GM19239 (cell line): Measurements from ENCODE around the gene ZNF324.
A peak's percentile ranks its signal among the peaks of the same experiment; 100 is the strongest.
"Not testable (repeated sequence)": the region's sequence is repeated elsewhere in the genome, so short reads cannot be mapped to it uniquely, and the experiment has no call there.

Experiments
- DNase-seq: peaks from one replicate; pipeline ENCODE4 v3.0.0; 2011; ENCODE audit warnings: low spot score; ENCODE audit not compliant: insufficient read length
- FAIRE-seq: peaks from 2 replicates; lab custom pipeline; 2011; peaks lifted over from hg19 to GRCh38; lab: Jason Lieb, UNC

ZNF324 gene

DNA sequence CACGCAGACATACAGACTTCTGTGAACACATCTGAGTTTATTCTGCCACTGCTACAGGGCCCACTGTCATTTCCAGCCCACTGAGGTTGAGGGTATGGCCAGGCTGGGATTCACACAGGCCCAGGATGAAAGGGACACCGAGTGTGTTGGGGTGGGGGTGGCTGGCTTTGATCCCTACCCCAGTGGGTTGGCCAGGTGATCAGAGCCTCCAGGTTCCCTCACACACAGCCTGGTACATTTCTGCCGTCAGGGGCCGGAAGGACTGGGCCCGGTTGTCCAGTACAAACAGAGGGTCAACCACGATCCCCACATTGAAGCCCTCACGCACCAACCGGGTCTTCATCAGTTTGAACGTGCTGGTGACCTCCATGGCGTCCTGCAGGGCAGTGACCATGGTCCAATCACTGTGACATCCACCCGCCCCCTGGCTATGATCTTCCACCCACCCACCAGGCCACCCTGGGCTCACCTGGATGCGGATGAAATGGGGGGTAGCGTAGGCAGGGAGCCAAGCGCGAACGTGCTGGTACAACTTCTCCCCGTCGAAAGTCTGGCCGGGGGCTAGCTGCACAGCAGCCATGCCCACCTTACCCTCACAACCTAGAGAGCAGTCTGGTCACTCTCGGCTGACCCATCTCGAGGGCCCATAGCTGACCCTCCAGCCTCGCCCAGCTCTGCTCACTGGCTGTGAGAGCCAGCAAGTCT is 31.6 kb downstream of the ZNF324 start:
- FAIRE-seq: no peak
- no peak for DNase-seq

DNA sequence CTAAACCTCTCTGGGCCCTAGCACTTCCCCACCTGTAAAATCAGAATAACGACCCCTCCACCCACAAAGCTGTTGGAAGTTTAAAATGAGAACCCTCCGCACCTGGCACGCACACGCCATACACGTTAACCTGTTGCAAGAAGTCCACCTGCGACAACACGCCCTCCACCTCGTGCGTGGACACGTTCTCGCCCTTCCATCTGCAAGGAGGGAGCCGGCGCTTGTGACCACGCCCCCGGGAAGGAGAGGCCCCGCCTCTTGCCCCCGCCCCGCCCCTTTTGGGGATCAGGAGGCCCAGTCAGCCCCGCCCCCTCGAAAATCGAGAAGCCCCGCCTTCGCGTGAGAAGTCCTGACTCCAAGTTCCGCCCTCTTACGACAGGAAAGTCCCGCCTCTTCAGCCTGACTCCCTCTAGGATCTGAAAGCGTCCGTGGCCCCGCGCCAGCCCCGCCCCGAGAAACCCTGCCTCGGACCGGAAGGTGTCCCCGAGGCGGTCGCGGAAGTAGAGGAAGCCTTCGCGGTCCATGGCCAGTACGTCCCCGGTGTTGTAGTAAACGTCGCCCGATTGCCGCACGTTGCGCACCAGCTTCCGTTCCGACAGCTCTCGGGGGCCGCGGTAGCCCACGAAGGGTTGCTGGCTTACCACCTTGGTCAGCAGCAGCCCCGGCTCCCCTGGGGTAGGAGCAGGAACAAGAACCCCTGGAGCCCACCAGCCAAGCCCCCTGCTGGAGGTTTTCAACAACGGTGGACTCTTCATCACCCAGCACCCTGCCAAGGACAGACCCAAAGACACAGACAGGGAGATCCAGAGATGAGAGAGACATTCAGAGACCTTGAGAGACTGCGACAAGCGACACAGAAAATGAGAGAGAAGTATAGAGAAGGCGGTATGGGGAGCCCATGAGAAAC is 32.4 kb downstream of the ZNF324 start:
- FAIRE-seq (peak; percentile 95), DNase-seq (peak; percentile 94)

DNA sequence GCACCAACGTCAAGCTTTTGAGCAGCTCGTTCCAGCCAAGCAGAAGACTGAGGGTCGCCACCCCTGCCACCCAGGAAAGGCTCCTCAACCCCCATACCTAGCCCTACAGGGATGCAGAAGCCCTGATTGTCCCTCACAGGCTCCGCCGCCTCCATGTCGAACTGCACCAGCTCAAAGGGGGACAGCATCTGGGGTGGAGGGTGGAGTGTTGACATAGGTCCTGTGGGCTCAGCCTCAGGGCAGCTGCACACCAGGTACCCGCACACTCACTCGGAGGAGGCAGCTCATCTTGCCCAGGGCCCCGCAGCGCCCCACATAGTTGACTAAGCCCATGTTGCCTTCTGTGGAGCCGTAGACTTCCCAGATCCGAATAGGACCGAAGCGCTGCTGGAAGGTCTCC is 33.4 kb downstream of the ZNF324 start:
- DNase-seq (no peak), FAIRE-seq (no peak)

DNA sequence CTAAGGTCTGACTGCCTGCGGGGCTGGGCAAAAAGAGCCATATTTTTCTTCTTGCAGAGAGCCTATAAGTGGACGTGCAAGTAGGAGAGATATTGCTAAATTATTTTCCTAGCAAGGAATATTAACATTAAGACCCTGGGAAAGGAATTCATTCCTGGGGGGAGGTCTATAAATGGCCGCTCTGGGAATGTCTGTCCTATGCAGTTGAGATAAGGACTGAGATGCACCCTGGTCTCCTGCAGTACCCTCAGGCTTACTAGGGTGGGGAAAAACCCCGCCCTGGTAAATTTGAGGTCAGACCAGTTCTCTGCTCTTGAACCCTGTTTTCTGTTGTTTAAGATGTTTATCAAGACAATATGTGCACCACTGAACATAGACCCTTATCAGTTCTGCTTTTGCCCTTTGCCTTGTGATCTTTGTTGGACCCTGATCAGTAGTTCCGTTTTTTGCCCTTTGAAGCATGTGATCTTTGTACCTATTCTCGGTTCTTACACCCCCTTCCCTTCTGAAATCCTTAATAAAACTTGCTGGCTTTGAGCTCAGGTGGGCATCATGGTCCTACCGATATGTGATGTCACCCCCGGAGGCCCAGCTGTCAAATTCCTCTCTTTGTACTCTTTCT is 40.8 kb downstream of the ZNF324 start:
- not testable (repeated sequence) for DNase-seq, FAIRE-seq

DNA sequence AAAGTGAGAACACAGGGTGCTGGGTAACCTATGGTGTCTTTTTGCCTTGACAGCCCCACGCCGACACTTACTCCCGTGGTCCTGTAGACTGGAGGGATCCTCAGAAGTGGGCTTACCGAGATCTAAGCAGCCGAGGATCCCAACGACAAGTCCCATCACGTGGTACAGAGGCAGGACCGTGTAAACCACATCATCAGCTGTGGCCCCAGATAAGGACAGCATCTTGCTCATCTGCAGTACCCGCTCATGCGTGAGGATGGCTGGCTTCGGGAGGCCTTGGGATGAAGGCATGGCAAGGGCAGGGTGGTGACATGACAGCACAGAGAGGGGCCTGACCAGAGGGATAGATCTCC is 42.8 kb downstream of the ZNF324 start:
- DNase-seq: no peak

DNA sequence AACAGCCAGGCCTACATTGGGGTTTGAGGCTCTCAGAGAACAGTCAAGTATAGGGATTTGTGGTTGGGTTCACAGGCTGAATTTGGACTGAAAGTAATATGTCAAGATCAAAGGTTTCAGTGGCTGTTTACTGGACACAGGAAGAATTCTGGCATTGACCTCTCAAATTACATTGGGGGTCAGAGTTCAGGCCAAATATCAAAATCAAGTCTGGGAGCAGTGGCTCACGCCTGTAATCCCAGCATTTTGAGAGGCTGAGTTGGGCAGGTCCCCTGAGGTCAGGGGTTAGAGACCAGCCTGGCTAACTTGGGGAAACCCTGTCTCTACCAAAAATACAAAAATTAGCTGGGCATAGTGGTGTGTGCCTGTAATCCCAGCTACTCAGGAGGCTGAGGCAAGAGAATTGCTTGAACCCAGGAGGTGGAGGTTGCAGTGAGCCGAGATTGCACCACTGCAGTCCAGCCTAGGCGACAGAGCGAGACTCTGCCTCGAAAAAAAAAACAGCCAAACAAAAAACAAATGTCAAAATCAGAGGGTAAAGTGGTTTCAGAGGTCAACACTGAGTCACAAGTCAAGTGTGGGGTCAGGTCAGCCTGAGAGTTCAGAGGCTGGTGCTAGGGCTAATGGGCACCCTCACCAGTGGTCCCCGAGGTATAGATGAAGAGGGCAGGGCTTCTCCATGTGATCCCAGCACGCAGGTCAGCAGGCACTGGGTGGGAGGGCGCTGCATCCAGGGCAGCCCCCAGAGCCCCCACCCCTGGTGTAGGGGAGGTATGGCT is 43.4 kb downstream of the ZNF324 start:
- no peak for DNase-seq
- no peak for FAIRE-seq

More for the DNA sequence above, 42.8 kb downstream of the ZNF324 start:
- no peak for FAIRE-seq

DNA sequence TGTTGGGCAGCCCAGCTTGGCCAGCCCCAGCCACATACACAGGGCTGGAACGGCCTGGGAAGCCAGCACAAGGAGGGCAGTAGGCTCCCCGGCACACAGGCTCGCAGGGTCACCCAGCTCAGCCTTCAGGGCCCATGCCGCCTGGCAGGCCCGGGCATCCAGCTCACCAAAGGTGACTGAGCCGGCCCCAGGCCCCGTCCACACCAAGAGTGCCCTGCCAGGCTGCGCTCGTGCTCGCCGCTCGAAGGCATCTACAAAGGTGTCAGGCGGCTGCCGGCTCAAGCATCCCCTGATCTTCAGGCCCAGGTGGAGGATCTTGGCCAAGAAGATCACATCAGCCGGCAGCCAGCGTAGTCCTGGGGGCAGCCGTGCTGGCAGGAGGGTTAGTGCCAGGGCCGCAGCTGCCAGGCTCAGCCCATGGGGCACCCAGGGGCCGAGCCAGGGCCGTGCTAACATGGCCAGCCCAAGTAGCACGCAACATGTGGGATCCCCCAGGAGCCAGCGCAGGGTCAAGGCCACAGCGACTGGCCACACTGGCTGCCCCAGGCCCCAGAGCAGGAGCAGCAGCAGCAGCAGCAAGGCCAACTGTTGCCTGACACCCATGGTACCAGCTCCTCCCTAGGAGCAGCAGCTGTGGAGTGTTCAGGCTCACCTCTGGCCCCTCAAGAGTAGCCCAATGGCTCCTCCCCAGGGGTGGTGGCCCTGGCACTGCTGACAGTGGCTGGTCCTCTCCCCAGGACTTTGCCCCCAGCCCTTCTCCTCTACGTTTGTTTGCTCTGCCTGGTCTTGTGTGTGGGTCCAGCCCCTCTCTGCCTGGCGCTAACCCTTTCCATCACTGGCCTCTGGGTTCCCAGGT is 44.7 kb downstream of the ZNF324 start, which contains the start of gene SLC27A5:
Gene SLC27A5, minus strand, starts transcription at position 640 of the 856 bp plus-strand sequence. Its CDS starts 37 bp downstream, at position 603.
- no peak for DNase-seq
- FAIRE-seq: no peak

DNA sequence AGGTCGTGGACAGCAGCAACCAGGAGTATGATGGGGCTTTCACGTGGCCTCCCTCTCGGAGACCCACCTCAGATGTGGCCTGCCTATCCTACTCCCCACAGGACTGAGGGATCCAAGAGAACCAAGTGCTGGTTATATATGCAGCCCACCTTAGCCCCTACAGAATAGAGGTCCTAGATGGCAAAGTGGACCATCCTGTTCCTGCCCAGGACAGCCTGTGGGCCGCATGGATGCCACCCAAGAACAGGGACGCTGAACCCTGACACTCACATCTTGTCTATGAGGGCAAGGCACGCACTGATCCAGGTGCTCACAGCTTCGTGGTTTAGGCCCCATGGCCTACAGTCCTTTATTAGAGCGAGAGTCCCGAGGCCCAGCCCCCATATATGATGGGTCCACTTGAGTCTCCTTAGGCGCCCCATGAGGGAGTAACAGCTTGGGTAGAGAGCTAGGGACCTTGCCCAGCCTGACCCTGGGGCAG is 46.4 kb downstream of the ZNF324 start:
- DNase-seq: no peak
- no peak for FAIRE-seq

DNA sequence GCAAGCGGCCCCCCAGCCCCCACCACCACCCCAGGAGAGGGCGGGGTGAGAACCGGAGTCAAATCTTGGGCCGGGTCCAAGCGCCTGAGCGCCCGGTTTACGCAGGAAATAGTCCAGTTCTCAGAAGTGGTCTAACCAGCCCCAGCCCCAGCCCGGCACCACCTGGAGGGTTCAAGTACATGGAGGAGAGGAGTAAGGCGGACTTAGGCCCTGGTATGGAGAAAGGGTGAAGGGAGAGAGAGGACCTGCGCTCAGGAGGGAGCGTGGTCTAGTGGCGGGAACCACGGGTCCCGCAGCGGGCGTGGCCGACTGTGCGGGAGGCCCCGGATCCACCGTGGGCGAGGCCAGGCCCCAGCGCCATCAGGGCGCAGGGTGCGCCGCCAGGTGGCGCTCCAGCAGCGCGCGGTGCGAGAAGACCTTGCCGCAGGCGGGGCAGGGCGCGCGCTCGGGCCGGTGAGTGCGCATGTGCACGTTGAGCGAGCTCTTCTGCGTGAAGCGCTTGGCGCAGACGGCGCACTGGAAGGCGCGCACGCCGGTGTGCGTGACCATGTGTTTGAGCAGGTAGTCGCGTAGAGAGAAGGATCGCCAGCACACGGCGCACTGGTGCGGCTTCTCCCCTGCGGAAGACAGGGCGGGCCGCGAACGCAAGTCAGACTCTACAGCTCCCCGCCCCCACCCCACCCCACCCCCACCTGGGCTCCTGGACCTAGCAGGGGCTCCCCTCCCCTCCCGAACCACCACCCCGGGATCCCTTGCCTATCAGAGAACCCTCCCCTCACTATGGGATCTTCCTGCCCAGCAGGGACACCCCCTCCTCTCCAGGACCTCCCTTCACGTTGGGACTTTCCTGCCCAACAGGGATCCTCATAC is 47.0 kb downstream of the ZNF324 start:
- peak; percentile 97 for FAIRE-seq

DNA sequence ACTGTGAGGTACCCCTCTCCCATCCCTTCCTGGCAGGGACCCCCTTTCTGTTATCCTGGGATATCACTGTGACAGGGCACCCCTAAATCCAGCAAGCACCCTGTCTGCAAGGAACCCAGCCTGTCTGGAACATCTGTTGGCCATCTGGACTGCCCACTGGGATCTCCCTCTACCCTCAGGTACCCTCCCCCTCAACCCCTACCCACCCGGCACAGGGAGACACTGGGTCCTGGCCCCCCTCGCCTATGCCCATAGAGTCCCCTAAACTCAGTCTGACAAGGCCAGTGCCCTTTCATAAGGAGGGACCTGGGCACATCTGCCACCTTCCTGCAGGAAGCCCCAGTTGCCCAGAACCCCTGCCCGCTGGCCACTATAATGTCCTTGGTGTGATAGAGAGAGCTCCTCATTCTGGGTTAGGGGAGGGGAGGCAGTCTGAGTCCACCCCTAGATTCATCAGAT is 47.7 kb downstream of the ZNF324 start:
- DNase-seq: no peak
- peak; percentile 11 for FAIRE-seq

More for the DNA sequence above, 47.0 kb downstream of the ZNF324 start:
- peak; percentile 96 for DNase-seq

DNA sequence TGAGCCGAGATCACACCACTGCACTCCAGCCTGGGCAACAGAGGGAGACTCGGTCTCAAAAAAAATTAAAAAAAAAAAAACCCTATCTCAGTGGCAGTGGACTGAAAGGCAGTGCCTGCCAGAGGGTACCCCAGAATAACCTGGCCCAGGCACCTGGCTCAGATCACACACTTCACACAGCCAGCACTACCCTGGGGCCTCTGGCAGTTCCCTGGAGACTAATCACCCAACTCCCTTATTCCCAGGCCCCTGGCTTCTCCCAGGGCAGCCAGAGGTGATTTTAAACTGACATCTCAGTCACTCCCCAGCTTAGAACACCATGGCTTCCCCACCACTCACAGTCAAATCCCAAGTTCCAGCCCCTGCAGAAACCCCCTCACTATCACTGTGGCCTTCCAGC is 48.4 kb downstream of the ZNF324 start:
- FAIRE-seq: no peak
- no peak for DNase-seq

DNA sequence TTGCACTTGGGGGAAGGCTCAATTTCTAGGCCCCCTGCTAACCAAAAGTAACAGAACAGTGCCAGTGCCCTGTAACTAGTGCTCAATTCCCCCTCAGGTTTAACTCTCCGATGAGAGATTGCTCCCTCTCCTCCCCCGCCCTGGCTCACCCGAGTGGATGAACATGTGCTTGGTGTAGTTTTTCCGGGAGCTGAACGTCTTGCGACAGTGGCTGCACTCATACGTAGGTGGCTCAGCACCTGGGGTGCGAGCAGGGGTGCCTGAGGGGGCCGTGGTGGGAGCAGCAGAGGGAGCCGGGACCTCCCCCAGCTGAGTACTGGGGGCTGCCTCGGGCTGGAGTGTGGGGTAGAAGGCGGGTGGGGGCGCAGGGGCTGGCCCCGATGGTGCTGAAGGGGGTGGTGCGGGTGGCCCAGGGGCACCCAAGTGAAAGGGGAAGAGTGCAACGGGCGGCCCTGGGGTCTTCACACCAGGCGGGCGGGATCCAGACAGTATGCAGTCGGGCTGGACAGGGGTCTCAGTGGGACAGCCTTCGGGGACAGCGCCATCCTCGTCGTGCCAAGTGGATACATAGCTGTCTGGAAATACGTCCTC is 49.5 kb downstream of the ZNF324 start:
- FAIRE-seq (no peak), DNase-seq (no peak)

DNA sequence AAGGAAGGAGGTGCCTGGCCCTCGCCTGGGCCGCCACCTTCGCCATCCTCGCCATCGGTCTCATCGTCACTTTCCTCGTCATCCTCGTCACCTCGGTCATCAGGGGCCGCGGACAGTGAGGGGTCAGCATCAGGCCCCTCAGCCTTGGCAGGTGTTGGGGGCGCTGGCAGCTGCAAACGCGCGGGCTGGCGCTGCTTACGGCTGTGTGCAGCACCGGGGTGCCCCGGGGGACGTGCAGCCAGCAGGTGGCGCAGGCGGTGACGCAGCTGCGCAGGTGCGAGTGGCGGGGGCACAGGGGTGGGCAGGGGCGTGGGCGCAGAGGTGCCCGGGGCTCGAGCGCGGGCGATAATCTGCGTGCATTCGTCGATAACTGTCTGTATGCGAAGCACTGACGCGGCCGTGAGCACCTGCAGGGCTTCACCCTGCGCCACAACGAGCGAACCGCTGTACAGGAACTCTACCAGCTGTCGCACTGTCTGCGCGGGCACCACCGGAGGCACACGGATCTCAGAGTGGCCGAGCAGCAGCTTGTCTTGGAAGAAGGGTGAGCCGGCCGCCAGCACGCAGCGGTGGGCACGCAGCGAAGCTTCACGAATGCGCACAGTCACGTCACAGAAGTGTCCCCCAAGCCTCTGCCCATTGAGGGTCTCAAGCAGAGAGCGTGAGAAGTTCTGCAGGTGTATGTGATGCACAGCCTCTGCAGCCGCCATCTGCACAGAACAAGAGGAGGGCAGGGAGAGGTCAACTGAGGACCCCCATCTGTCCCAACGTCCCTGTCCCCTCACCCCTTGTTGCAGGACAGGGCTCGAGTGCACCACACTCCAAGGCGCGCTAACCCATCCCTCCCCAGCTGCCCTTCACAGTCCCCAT is 50.3 kb downstream of the ZNF324 start:
- DNase-seq: no peak
- no peak for FAIRE-seq

DNA sequence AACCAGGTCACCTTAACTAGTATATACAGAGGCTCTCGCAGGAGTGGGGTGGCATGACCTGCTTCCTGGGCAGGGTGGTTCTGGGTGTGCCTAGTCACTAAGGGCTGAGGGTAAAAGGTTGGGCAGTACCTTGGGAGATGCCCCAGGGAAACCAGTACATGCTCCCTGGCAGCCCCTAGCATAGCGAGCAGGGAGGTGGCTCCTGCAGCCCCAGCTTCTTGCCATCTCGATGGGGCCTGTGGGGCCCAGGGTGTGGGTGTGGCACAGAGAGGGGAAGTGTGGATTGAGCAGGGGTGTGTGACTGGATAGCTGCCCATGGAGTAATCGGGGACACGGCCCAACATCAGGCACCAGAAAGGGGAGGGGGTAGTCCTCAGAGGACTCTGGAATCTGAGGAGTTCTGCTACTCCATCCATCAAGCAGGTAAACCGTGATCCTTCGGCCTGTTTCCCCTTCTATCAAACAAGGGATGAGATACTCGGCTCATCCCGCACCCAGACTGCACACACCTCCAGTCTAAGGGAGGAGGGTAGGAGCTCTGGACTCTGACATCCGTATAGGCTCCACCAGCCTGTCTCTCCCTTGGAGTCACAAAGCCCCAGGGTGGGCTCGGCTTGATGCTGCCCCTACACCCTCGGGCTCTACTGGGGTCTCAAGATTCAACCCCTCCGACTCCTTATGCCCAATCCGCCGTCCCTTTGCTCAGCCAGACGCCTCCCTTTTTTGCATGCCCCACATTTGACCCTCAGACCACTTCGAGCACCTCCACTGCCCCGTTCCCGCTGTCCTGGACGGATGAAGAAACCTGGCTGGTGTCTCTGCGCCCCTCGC is 51.6 kb downstream of the ZNF324 start:
- no peak for DNase-seq
- peak; percentile 39 for FAIRE-seq

DNA sequence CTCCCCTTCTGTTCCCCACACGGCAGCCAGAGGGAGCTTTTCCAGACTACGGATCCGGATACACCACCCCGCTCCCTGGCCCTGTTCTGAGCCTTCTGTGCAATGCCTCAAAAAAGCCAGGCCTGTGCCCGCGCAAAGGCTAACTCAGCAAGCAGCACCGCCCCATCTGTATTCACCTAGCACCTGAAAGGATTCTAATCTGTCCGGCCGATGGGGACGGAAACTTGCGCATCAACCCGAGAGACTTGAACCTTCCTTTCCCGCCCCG is 52.1 kb downstream of the ZNF324 start:
- DNase-seq (peak; percentile 41), FAIRE-seq (no peak)
